Measurements from ENCODE around the gene WNT6. TPM values are rescaled to one million over a fixed set of nuclear protein-coding genes. Genes with fewer than 3 reads are reported as not detected.

Gene WNT6
- total RNA-seq, 1 donor from 2014 or later = 0.44 TPM

DNA sequence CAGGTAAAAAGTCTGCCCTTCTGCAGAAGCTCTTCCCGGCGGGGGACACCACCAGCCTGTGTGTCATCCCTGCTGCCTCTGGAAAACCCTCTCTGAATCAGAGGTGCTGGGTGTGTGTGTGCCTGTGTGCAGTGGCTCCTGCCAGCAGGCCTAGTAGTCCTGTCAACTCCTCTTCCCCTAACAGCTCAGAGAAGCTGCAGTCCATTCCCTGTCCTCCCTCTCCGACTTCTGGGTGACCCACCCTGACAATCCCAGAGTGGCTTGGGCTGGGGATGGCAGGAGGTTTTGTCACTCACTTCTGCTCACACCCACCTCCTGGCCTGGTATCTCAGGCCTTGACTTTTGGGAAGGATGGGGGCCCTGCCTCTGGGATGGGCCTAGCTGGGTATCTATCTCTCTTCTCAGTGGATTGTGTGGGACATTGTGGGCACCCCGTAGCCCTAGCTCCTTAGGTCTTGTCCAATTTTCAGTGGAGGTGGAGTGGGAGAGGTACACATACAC is 23.3 kb downstream of the WNT6 start:
- ATAC-seq (no peak), DNase-seq (no peak)
- no peaks in the 10 kb centered on the region for H3K36me3 ChIP-seq
- H3K27ac ChIP-seq = no peak overlapping the region
- intact Hi-C loops (cut with DNase I) = no loop called here
- no peaks in the 10 kb centered on the region for H3K9me3 ChIP-seq
- TF ChIP-seq, protein P1, sequence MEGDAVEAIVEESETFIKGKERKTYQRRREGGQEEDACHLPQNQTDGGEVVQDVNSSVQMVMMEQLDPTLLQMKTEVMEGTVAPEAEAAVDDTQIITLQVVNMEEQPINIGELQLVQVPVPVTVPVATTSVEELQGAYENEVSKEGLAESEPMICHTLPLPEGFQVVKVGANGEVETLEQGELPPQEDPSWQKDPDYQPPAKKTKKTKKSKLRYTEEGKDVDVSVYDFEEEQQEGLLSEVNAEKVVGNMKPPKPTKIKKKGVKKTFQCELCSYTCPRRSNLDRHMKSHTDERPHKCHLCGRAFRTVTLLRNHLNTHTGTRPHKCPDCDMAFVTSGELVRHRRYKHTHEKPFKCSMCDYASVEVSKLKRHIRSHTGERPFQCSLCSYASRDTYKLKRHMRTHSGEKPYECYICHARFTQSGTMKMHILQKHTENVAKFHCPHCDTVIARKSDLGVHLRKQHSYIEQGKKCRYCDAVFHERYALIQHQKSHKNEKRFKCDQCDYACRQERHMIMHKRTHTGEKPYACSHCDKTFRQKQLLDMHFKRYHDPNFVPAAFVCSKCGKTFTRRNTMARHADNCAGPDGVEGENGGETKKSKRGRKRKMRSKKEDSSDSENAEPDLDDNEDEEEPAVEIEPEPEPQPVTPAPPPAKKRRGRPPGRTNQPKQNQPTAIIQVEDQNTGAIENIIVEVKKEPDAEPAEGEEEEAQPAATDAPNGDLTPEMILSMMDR (IDR thresholded peaks at IDR 0.05) = no peak
- H3K4me1 ChIP-seq = peaks cover 22% of the 10 kb centered on the region
- peaks cover 68% of the 10 kb centered on the region for H3K27me3 ChIP-seq (ENCODE audit: low read depth)
- H3K4me3 ChIP-seq = no peak overlapping the region

GRCh38 chr2:218883491-218884490 is 24.2 kb downstream of the WNT6 start:
- intact Hi-C loops (cut with DNase I) = no loop called here
- no peaks in the 10 kb centered on the region for H3K36me3 ChIP-seq
- H3K9me3 ChIP-seq = no peaks in the 10 kb centered on the region
- no peak overlapping the region for H3K27ac ChIP-seq
- peaks cover 22% of the 10 kb centered on the region for H3K4me1 ChIP-seq
- ATAC-seq (peak; percentile 46 to 69), DNase-seq (no peak)
- H3K27me3 ChIP-seq (ENCODE audit: low read depth) = peaks cover 59% of the 10 kb centered on the region
- H3K4me3 ChIP-seq = peak overlapping the region; percentile 36
- TF ChIP-seq, protein P1 (IDR thresholded peaks at IDR 0.05) = no peak

GRCh38 chr2:218884519-218884918 is 24.9 kb downstream of the WNT6 start:
- DNase-seq = no peak
- Histone ChIP-seq H3K27me3 (ENCODE audit: low read depth) (peaks cover 52% of the 10 kb centered on the region), H3K27ac (no peak overlapping the region), H3K4me1 (peaks cover 22% of the 10 kb centered on the region), H3K4me3 (no peak overlapping the region), H3K9me3 (no peaks in the 10 kb centered on the region), H3K36me3 (no peaks in the 10 kb centered on the region)
- TF ChIP-seq, protein P1 (IDR thresholded peaks at IDR 0.05) = no peak
- ATAC-seq = no peak
- intact Hi-C loops (cut with DNase I) = no loop called here

DNA sequence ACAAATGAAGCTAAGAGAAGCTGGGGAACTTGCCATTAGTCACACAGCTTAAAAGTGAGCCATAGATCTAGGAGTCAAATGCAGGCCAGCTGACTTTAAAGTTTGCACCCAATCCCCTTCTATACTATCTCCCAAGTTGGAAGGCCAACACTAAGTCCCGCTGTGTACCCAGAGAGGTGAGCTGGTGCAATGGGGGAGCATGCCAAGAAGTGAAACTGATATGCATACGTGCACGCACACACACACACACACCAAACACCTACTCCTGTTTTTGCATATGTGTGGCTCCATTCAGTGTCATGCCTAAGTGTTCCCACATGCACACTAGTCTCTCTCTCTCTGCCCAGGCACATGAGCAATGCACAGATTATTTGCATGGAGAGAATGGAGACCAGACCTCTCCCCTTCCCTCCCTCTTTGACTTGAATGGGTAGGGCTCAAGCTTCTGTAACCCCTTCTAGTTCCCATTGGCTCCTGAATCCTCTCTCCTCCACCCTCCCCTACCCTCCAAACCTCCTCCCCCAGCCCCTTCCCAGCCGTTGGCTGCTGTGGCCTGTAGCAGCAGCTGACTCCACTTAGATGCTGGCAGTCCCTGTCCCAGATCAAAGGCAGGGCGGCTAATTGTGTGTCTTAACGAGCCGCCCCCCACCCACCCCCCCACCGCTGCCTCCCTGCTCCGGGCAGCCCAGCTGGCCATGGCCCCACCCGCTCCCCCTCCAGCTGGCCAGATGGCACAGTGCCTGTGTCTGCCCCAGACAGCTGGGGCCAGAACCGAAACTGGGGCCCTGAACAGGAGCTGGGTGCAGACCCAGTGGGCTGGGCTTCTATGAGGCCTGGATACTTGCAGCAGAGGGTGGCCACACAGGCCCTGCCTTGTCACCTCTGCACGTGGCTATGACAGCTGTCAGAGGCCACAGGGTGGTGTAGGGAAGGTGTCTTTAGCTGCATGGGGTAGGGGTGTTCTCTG is 26.7 kb downstream of the WNT6 start:
- no peak overlapping the region for H3K4me3 ChIP-seq
- H3K36me3 ChIP-seq = no peaks in the 10 kb centered on the region
- TF ChIP-seq, protein P1 (IDR thresholded peaks at IDR 0.05) = no peak
- peaks cover 35% of the 10 kb centered on the region for H3K27me3 ChIP-seq (ENCODE audit: low read depth)
- H3K27ac ChIP-seq = no peak overlapping the region
- peaks cover 8% of the 10 kb centered on the region for H3K4me1 ChIP-seq
- intact Hi-C loops (cut with DNase I) = no loop called here
- ATAC-seq (peak in 1 of 2 donors; percentile 41), DNase-seq (no peak)
- H3K9me3 ChIP-seq = no peaks in the 10 kb centered on the region

- Histone ChIP-seq H3K27ac (no peak overlapping the region), H3K4me3 (no peak overlapping the region), H3K27me3 (ENCODE audit: low read depth) (peaks cover 26% of the 10 kb centered on the region), H3K4me1 (peaks cover 8% of the 10 kb centered on the region), H3K36me3 (no peaks in the 10 kb centered on the region), H3K9me3 (no peaks in the 10 kb centered on the region)
- DNase-seq (no peak), ATAC-seq (no peak)
- intact Hi-C loops (cut with DNase I) = no loop called here
- TF ChIP-seq, protein P1 (IDR thresholded peaks at IDR 0.05) = no peak
Measured at GRCh38 chr2:218887079-218887478, 27.5 kb downstream of the WNT6 start.
